HEK293 (cell line): Measurements from ENCODE around the gene PAPSS2.

Experiments
- CTCF ChIA-PET: fragments of 350-600 bp; formaldehyde crosslinking; extraction: SDS; loops from one replicate; lab custom pipeline; 2021; ENCODE audit warnings: antibody characterized with exemption; lab: Yijun Ruan, JAX
- POLR2A ChIA-PET: fragments of 300-600 bp; formaldehyde crosslinking; extraction: SDS; loops from one replicate; lab custom pipeline; 2020; ENCODE audit warnings: antibody characterized with exemption, inconsistent platforms; lab: Yijun Ruan, JAX
- H3K27ac ChIP-seq: fragments of 200-500 bp; sonication (Bioruptor generic); 2 replicates; pipeline ENCODE4 v1.5.1; 2014; ENCODE audit warnings: low read depth, low read length, control low read depth, inconsistent platforms; ENCODE audit errors: extremely low read depth
- H3K36me3 ChIP-seq, 2 experiments: fragments of 200-500 bp in 1 of 2; sonication (Bioruptor generic) in 1 of 2; 1 replicate in 1 of 2; 2 replicates in 1 of 2; pipeline ENCODE4 v1.5.1; 2014 to 2017; ENCODE audit warnings: inconsistent platforms in 2 of 2, low read length in 2 of 2; ENCODE audit not compliant: control insufficient read depth in 2 of 2, insufficient read depth in 1 of 2
- H3K4me1 ChIP-seq: fragments of 200-500 bp; sonication (Bioruptor generic); 2 replicates; pipeline ENCODE4 v1.5.1; 2014; ENCODE audit warnings: mild to moderate bottlenecking, low read length, inconsistent platforms; ENCODE audit not compliant: control insufficient read depth, insufficient read depth
- H3K4me3 ChIP-seq: 2 replicates; pipeline ENCODE4 v1.5.1; 2011; ENCODE audit warnings: low read depth, mild to moderate bottlenecking, control low read depth, low read length, moderate library complexity
- H3K9me3 ChIP-seq: fragments of 200-500 bp; sonication (Bioruptor generic); 2 replicates; pipeline ENCODE4 v1.5.1; 2014; ENCODE audit warnings: low read depth, low read length, inconsistent platforms; ENCODE audit not compliant: control insufficient read depth, insufficient read depth
- CTCF ChIP-seq: fragments of 450-650 bp; formaldehyde crosslinking; IDR thresholded peaks from 2 replicates; pipeline ENCODE4 v1.5.1; 2016; ENCODE audit warnings: missing biosample characterization, missing genetic modification characterization
- HOXC10 ChIP-seq: sonication (generic); formaldehyde crosslinking; IDR thresholded peaks from 2 replicates; pipeline ENCODE4 v1.8.1; 2023; ENCODE audit warnings: mild to moderate bottlenecking, missing genetic modification reagents
- RBAK ChIP-seq: fragments of 450-650 bp; formaldehyde crosslinking; IDR thresholded peaks from 2 replicates; pipeline ENCODE4 v1.5.1; 2016; ENCODE audit warnings: missing biosample characterization, missing genetic modification characterization
- SP2 ChIP-seq: fragments of 450-650 bp; formaldehyde crosslinking; IDR thresholded peaks from 2 replicates; pipeline ENCODE4 v1.5.1; 2016; ENCODE audit warnings: missing biosample characterization, missing genetic modification characterization
- TRIM28 ChIP-seq: IDR thresholded peaks from 2 replicates; pipeline ENCODE4 v1.6.1; 2011; ENCODE audit warnings: low read length, control low read depth, borderline replicate concordance
- ZBTB7A ChIP-seq: fragments of 450-650 bp; formaldehyde crosslinking; IDR thresholded peaks from 2 replicates; pipeline ENCODE4 v1.5.1; 2016; ENCODE audit warnings: low read depth, missing biosample characterization, missing genetic modification characterization
- ZFP41 ChIP-seq: fragments of 450-650 bp; formaldehyde crosslinking; IDR thresholded peaks from 2 replicates; pipeline ENCODE4 v1.5.1; 2016; ENCODE audit warnings: missing biosample characterization, missing genetic modification characterization, borderline replicate concordance
- ZNF112 ChIP-seq: fragments of 450-650 bp; formaldehyde crosslinking; IDR thresholded peaks from 2 replicates; pipeline ENCODE4 v1.5.0; 2017; ENCODE audit warnings: missing biosample characterization, missing genetic modification characterization
- ZNF16 ChIP-seq: fragments of 450-650 bp; formaldehyde crosslinking; IDR thresholded peaks from 2 replicates; pipeline ENCODE4 v1.5.1; 2016; ENCODE audit warnings: low read depth, missing biosample characterization, missing genetic modification characterization
- ZNF18 ChIP-seq: fragments of 450-650 bp; formaldehyde crosslinking; IDR thresholded peaks from 2 replicates; pipeline ENCODE4 v1.5.1; 2016; ENCODE audit warnings: missing biosample characterization, missing genetic modification characterization
- ZNF23 ChIP-seq: fragments of 450-650 bp; formaldehyde crosslinking; IDR thresholded peaks from 2 replicates; pipeline ENCODE4 v1.5.1; 2016; ENCODE audit warnings: missing biosample characterization, missing genetic modification characterization, borderline replicate concordance
- ZNF266 ChIP-seq: fragments of 450-650 bp; formaldehyde crosslinking; IDR thresholded peaks from 2 replicates; pipeline ENCODE4 v1.5.1; 2016; ENCODE audit warnings: missing biosample characterization, missing genetic modification characterization, low read depth
- ZNF302 ChIP-seq: fragments of 450-650 bp; formaldehyde crosslinking; IDR thresholded peaks from 2 replicates; pipeline ENCODE4 v1.5.1; 2016; ENCODE audit warnings: missing biosample characterization, missing genetic modification characterization, low read depth
- ZNF335 ChIP-seq: fragments of 450-650 bp; formaldehyde crosslinking; conservative IDR thresholded peaks from 2 replicates; pipeline ENCODE4 v1.5.1; 2016; ENCODE audit warnings: missing biosample characterization, missing genetic modification characterization
- ZNF391 ChIP-seq: fragments of 450-650 bp; formaldehyde crosslinking; IDR thresholded peaks from 2 replicates; pipeline ENCODE4 v1.5.1; 2016; ENCODE audit warnings: low read depth, missing biosample characterization, missing genetic modification characterization, borderline replicate concordance
- ZNF416 ChIP-seq: fragments of 450-650 bp; formaldehyde crosslinking; IDR thresholded peaks from 2 replicates; pipeline ENCODE4 v1.5.1; 2016; ENCODE audit warnings: missing biosample characterization, missing genetic modification characterization
- ZNF561 ChIP-seq: fragments of 450-650 bp; IDR thresholded peaks from 2 replicates; pipeline ENCODE4 v1.5.1; 2018; ENCODE audit warnings: missing biosample characterization, missing genetic modification characterization, borderline replicate concordance
- ZNF571 ChIP-seq: fragments of 450-650 bp; formaldehyde crosslinking; IDR thresholded peaks from 2 replicates; pipeline ENCODE4 v1.5.0; 2017; ENCODE audit warnings: missing biosample characterization, missing genetic modification characterization
- ZNF645 ChIP-seq: fragments of 450-650 bp; formaldehyde crosslinking; IDR thresholded peaks from 2 replicates; pipeline ENCODE4; 2016; ENCODE audit warnings: missing biosample characterization, missing genetic modification characterization
- ZNF704 ChIP-seq: fragments of 450-650 bp; formaldehyde crosslinking; IDR thresholded peaks from 2 replicates; pipeline ENCODE4 v1.5.1; 2016; ENCODE audit warnings: missing biosample characterization, missing genetic modification characterization
- ZNF76 ChIP-seq: fragments of 450-650 bp; formaldehyde crosslinking; IDR thresholded peaks from 2 replicates; pipeline ENCODE4; 2016; ENCODE audit warnings: low read depth, missing biosample characterization, missing genetic modification characterization, borderline replicate concordance

Gene PAPSS2

DNA sequence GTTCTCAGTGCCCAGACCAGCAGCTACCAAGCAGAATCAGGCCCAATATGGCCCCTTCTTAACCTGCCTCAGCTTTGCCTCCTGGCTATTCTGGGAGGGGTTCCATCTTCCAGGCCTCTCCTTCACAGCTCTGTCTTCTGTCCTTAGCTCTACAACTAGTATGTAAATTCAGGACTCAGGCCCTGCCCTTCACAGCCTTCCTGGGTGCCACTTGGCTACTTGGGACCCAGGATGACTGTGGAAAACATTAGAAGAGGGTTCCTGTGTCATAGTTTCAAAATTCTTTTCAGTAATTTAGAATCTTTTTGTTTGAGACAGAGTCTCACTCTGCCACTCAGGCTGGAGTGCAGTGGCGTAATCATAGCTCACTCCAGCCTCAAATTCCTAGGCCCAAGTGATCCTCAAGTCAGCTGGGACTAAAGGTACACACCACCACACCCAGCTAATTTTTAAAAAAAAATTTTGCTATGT lies 33.2 kb upstream of the PAPSS2 start (continued):
- TF ChIP-seq ZNF76 (tag by site-specific recombination) = no peak
- TF ChIP-seq, all 188 proteins: peak for 0

- Histone ChIP-seq H3K4me3 (no peak overlapping the region), H3K27ac (no peak overlapping the region), H3K9me3 (no peaks in the 10 kb centered on the region), H3K4me1 (no peaks in the 10 kb centered on the region), H3K36me3 (no peaks in the 10 kb centered on the region)
- TF ChIP-seq RBAK (no peak), ZNF561 (tag by site-specific recombination) (no peak), TRIM28 (no peak), ZNF23 (tag by site-specific recombination) (no peak), ZFP41 (tag by site-specific recombination) (no peak), ZNF302 (tag by site-specific recombination) (no peak), ZBTB7A (tag by site-specific recombination) (no peak), ZNF16 (tag by site-specific recombination) (no peak), ZNF391 (tag by site-specific recombination) (no peak), ZNF416 (tag by site-specific recombination) (no peak), ZNF266 (no peak), ZNF18 (tag by site-specific recombination) (no peak), ZNF112 (tag by site-specific recombination) (no peak), ZNF704 (no peak), SP2 (no peak), CTCF (no peak), HOXC10 (CRISPR knock-in tag) (no peak), ZNF645 (tag by site-specific recombination) (no peak), ZNF571 (no peak), ZNF335 (tag by site-specific recombination) (no peak)
- ChIA-PET CTCF (interaction anchor here (0.6 kb wide), 1 partner anchor 97 kb away, joined by 4 read pairs; no protein-coding TSS in a partner anchor), POLR2A (no interaction called here)
Observed at GRCh38 chr10:87630171-87630570, 29.5 kb upstream of the PAPSS2 start.
